ENCODE results near the gene ERVFRD-1.

Gene ERVFRD-1

GRCh38 chr6:11110921-11111768, at the start of gene ERVFRD-1:
Gene ERVFRD-1 (minus strand): TSS chr6:11111725. CDS start chr6:11105310, 6,415 bp downstream.
- no peak for DNase-seq (ENCODE audit: low spot score)

- no peak for DNase-seq (ENCODE audit: low spot score)
These were observed 48.7 kb upstream of the ERVFRD-1 start for GRCh38 chr6:11160199-11160598.

GRCh38 chr6:11155589-11155988, 44.1 kb upstream of the ERVFRD-1 start:
- no peak for DNase-seq (ENCODE audit: low spot score)

GRCh38 chr6:11153447-11153846, 41.9 kb upstream of the ERVFRD-1 start:
- DNase-seq (ENCODE audit: low spot score), result no peak

GRCh38 chr6:11152581-11152980, 41.1 kb upstream of the ERVFRD-1 start:
- no peak for DNase-seq (ENCODE audit: low spot score)

- DNase-seq (ENCODE audit: low spot score), result no peak
These were observed 40.0 kb upstream of the ERVFRD-1 start for GRCh38 chr6:11151488-11151887.

- DNase-seq (ENCODE audit: low spot score), result no peak
These were observed 38.0 kb upstream of the ERVFRD-1 start for GRCh38 chr6:11149551-11149950.

GRCh38 chr6:11146117-11146826, 34.7 kb upstream of the ERVFRD-1 start:
- no peak for DNase-seq (ENCODE audit: low spot score)

GRCh38 chr6:11144393-11144851, 32.9 kb upstream of the ERVFRD-1 start:
- DNase-seq (ENCODE audit: low spot score), result peak; percentile 70

- DNase-seq (ENCODE audit: low spot score), result peak; percentile 59
These were observed 32.2 kb upstream of the ERVFRD-1 start for GRCh38 chr6:11143394-11144371.

GRCh38 chr6:11142296-11143027, 30.9 kb upstream of the ERVFRD-1 start:
- DNase-seq (ENCODE audit: low spot score), result no peak

GRCh38 chr6:11141295-11141694, 29.8 kb upstream of the ERVFRD-1 start:
- DNase-seq (ENCODE audit: low spot score), result no peak

GRCh38 chr6:11140056-11140455, 28.5 kb upstream of the ERVFRD-1 start:
- DNase-seq (ENCODE audit: low spot score), result no peak

GRCh38 chr6:11139051-11139960, 27.8 kb upstream of the ERVFRD-1 start:
- no peak for DNase-seq (ENCODE audit: low spot score)

- no peak for DNase-seq (ENCODE audit: low spot score)
These were observed 25.3 kb upstream of the ERVFRD-1 start for GRCh38 chr6:11136809-11137208.

- DNase-seq (ENCODE audit: low spot score), result no peak
These were observed 21.8 kb upstream of the ERVFRD-1 start for GRCh38 chr6:11133281-11133680.

GRCh38 chr6:11132194-11132888, 20.8 kb upstream of the ERVFRD-1 start:
- no peak for DNase-seq (ENCODE audit: low spot score)

GRCh38 chr6:11130605-11131004, 19.1 kb upstream of the ERVFRD-1 start:
- no peak for DNase-seq (ENCODE audit: low spot score)

- no peak for DNase-seq (ENCODE audit: low spot score)
These were observed 18.5 kb upstream of the ERVFRD-1 start for GRCh38 chr6:11129908-11130565.
